IPS DF 4.7 (cell line): ENCODE results near the gene SLFN12.
"Not testable (repeated sequence)": the region's sequence is repeated elsewhere in the genome, so short reads cannot be mapped to it uniquely, and the experiment has no call there.

ENCODE experiments used
- DNase-seq: peaks from one replicate; pipeline ENCODE4 v3.0.0-alpha.2; 2013; ENCODE audit warnings: low spot score; ENCODE audit errors: extremely low read depth

Gene SLFN12

GRCh38 chr17:35414247-35414646 lies 18.1 kb downstream of the SLFN12 start:
- DNase-seq: no peak

DNA sequence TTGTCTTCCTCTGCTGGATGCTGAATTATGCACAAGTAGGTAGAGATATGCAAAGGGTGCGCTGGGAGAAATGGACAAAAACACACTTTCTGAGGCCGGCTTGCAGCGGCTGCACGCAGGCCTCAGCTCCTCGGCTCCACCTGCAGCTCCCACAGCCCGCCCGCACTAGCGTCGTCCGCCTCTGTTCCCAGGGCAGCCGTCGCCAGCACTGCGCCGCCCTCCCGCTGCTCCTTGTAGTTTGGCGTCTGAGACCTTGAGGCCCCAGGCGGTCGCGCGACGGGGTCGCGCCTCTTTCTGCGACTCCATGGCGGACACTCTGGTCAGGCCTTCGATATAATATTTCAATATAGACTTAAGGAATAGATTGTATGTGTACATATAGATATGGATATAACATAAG lies 24.8 kb downstream of the SLFN12 start:
- no peak for DNase-seq

DNA sequence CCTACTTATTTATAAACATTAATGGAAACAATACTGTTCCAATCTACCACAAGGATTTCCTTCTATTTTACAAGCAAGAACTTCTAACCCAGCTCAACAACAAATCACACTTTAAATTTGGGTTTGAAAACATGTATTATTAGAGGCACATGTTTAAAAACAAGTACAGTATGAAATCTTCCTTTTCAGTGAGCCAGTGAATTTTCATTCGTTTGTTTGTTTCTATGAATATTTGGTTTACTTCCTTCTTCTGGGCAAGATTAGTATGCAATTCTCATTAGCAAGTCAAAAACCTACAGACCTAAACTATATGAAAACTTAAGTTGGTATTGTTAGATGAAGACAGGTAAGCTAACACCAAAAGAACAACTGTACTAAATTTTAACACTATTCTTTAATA lies 25.7 kb downstream of the SLFN12 start:
- no peak for DNase-seq

- DNase-seq: no peak
These were observed 27.9 kb downstream of the SLFN12 start for GRCh38 chr17:35404360-35404759.

DNA sequence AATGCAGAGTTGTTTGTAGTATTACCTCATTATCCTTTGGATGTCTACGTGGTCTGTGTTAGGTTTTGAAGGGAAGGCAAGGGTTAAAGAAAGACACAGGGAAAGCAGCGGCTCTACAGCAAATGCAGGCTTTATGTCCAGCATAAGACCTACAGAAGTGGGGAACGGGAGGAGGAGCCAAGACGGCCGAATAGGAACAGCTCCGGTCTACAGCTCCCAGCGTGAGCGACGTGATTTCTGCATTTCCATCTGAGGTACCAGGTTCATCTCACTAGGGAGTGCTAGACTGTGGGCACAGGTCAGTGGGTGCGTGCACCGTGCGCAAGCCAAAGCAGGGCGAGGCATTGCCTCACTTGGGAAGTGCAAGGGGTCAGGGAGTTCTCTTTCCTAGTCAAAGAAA lies 38.5 kb downstream of the SLFN12 start:
- DNase-seq: not testable (repeated sequence)

GRCh38 chr17:35390663-35391062 lies 41.6 kb downstream of the SLFN12 start:
- no peak for DNase-seq

DNA sequence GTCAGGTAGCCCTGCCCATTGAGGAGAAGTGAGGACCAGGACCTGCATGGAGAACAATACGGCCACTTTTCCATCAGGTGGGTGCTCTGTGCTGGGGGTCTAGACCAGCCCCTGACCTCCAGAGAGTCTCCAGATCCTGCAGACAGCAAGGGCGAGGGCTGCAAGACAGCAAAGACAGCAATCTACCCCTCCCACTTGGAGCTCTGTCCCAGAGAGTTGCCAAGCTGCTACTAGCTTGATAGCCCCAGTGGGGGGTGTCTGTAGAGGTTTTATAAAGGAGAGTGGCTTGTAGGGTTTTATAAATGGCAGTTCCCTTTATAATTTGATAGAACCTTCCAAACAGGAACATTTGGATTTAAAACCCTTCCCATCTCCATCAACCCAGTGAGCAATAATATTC lies 42.1 kb downstream of the SLFN12 start:
- DNase-seq: no peak

GRCh38 chr17:35387496-35387895 lies 44.8 kb downstream of the SLFN12 start:
- no peak for DNase-seq

DNA sequence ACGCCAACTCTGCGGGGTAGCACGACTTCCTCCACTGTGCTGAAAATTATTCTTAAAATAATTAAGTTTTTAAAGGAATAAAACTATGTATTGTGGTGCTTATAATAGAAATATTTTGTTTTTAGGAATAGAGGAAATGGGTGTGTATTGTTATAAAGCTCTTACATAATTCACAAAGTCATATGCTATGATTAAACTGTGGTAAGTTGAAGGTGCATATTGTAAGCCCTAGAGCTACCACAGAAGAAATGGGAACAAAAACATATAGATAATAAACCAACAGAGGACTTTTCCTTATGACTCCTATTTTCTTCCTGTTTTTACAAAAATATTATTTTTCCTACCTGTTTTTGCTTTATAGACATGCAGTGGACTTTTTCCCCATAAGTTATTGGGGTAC lies 54.6 kb downstream of the SLFN12 start:
- no peak for DNase-seq

- DNase-seq: no peak
These were observed 55.2 kb downstream of the SLFN12 start for GRCh38 chr17:35377068-35377467.

GRCh38 chr17:35376245-35376644 lies 56.1 kb downstream of the SLFN12 start:
- no peak for DNase-seq

DNA sequence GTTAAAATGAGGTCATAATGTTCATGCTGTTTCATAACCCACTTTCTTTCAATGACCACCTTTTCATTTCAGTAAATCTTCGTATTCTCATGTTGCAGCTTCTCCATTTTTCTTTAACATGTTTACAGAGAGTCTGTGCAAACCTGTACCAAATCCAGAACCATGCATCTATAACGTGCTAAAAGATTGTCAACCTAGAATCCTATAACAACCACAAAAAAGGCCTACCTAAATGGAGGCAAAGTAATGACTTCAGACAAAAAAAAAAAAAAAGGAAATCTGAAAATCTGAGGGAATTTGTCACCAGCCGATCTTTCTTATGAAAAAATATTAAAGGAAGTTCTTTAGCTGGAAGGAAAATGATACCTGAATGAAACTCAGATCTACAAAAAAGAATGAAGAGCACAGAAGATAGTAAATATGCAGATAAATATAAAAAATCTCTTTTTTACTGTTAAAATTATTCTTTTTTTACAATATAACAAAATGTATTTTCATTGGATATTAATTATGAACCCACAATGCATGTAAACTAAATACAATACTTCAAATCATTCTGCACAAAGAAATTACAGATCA lies 57.4 kb downstream of the SLFN12 start:
- DNase-seq: no peak

DNA sequence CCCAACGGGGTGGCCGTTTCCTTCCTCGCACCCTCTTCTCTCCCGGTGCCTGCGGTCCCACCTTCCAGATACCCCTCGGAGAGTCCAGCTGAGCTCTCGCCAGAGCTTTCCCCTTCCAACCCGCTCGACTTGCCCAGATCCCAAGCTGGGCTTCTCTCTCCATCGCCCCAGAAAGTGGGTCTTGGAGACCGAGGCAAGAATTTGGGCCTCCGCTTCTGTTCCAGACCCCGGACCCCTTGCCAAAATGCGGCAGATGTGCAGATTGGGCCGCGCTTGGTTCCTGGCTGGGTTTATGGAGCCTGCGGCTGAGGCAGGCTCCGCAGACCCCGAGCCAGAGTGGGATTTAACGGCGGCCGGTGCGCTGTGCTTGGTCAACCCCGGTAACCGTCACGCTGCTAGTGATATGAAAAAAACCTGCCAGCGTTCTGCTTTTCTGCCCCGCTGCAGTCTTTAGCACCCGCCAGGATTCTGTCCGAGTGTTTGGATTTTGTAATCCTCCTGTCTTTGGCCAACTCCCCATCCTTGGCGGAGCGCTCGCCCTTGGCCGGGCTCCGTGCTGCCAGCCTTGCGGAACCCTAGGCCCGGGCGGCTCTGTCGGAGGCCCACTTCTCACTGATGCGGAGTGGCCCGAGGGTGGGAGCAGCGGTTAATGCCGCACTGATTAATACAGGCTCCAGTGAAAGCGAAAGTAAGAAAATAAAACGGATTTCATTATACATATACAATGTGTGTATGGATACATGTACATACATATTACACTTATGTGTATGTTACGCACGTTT lies 58.1 kb downstream of the SLFN12 start:
- DNase-seq: no peak

DNA sequence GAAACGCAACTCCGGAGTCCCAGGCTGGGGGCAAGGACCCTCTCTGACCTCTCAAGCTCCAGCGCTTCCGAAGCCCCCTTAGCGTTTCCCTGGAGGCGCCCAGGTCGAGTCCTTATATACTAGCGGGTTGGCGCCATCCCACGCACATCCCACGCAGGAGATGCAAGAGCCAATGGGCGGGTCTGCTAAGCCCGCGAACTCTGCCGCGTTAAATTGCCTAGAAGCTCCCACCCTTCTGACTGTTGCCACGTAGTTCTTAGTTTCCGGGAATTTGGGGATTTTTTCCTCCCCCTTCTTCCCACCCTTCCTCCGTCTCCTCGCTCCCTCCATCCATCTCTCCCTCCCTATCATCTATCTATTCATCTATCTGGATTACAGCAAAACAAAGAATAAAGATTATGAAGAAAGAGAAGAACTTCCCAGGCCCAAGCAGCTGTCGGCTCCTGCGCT lies 58.7 kb downstream of the SLFN12 start, which contains the start of gene SLFN11:
SLFN11 (minus strand) TSS at position 88 of the 450 bp plus-strand sequence. CDS start 9,814 bp downstream, outside the sequence.
- no peak for DNase-seq

DNA sequence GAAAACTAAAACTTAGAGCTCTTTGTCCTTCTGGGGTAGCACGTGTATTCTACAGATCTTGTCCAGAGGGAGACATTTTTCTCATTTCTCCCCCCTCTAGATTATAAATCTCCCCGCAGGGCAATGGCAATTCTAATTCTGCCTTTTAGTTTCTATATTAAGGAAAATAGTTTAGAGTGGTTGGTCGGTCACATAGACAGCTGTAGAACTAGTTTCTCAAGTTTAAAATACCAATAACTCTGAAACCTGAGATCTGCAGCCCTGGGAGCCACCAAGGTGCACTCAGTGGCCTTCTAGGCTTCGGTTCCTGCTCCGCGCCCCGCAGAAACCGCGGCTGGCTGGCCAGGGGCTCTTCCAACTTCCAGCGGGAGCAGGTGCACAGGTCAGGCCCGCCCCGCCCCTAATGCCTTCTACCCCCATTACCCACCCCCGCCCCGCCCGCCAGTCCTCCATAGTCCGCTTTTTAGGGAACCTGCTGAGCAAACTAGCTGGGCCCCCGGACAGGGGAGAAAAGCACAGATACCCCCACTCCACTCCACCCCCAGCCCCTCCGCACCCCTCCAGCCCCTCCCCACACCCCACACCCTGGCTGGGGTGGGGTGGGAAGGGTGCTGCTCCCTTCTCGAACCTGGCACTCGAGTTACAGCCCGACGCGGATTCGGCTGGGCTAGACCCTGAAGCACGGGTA lies 59.3 kb downstream of the SLFN12 start:
- no peak for DNase-seq

- no peak for DNase-seq
These were observed 60.4 kb downstream of the SLFN12 start for GRCh38 chr17:35371934-35372333.

- no peak for DNase-seq
These were observed 64.0 kb downstream of the SLFN12 start for GRCh38 chr17:35368081-35368830.

GRCh38 chr17:35361027-35361426 lies 71.3 kb downstream of the SLFN12 start:
- DNase-seq: no peak
